ENCODE results near the gene GMDS. TPM values are rescaled to one million over a fixed set of nuclear protein-coding genes. Genes with fewer than 3 reads are reported as not detected.

Gene GMDS
- total RNA-seq, 1 donor: 23.2 TPM

DNA sequence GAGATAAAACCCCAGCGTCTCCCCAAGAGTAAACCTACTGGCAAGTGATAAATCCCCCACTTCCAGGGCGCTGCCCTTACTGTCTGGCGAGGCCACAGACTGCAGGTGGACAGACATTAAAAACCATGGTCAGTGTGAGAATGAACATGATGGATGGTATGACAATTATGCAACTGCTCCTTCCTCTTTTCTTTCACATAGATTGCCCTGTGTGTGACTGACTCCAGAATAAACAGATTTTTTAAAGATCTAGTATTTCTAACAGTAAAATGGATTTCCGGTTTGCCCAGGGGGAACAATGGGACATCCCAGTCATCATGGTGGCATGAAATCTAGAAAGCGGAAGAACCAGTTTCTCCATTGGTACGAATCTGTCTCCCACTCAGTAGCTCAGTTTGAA is 482.0 kb downstream of the GMDS start:
- no peaks in the 10 kb centered on the region for H3K27me3 ChIP-seq (ENCODE audit: insufficient read depth, low read length)
- no peak for DNase-seq (ENCODE audit: insufficient read length, low spot score, missing footprints)
- H4K20me1 ChIP-seq (ENCODE audit: insufficient read depth, low read length): no peaks in the 10 kb centered on the region
- no peak overlapping the region for H3K4me2 ChIP-seq (ENCODE audit: insufficient read depth, low read length)
- H3K4me1 ChIP-seq (ENCODE audit: insufficient read depth, low read length): peaks cover 14% of the 10 kb centered on the region
- H2AFZ ChIP-seq (ENCODE audit: low read length): no peak overlapping the region
- H3K9me3 ChIP-seq (ENCODE audit: low read depth, low read length): no peaks in the 10 kb centered on the region
- TF ChIP-seq CTCF (IDR thresholded peaks at IDR 0.05; ENCODE audit: extremely low read depth, low read depth, low read length): no peak
- no peak overlapping the region for H3K4me3 ChIP-seq (ENCODE audit: insufficient read depth, low read length)
- H3K27ac ChIP-seq (ENCODE audit: low read depth, low read length): no peak overlapping the region
- H3K79me2 ChIP-seq (ENCODE audit: insufficient read depth, low read length): no peaks in the 10 kb centered on the region
- H3K36me3 ChIP-seq (ENCODE audit: insufficient read depth, low read length): no peaks in the 10 kb centered on the region

GRCh38 chr6:1762203-1762602 is 483.2 kb downstream of the GMDS start:
- no peaks in the 10 kb centered on the region for H4K20me1 ChIP-seq (ENCODE audit: insufficient read depth, low read length)
- H3K36me3 ChIP-seq (ENCODE audit: insufficient read depth, low read length): no peaks in the 10 kb centered on the region
- H3K27me3 ChIP-seq (ENCODE audit: insufficient read depth, low read length): no peaks in the 10 kb centered on the region
- no peak overlapping the region for H3K4me2 ChIP-seq (ENCODE audit: insufficient read depth, low read length)
- DNase-seq (ENCODE audit: insufficient read length, low spot score, missing footprints): no peak
- H3K27ac ChIP-seq (ENCODE audit: low read depth, low read length): no peak overlapping the region
- TF ChIP-seq CTCF (IDR thresholded peaks at IDR 0.05; ENCODE audit: extremely low read depth, low read depth, low read length): no peak
- no peaks in the 10 kb centered on the region for H3K9me3 ChIP-seq (ENCODE audit: low read depth, low read length)
- H3K4me3 ChIP-seq (ENCODE audit: insufficient read depth, low read length): no peak overlapping the region
- no peak overlapping the region for H2AFZ ChIP-seq (ENCODE audit: low read length)
- no peaks in the 10 kb centered on the region for H3K79me2 ChIP-seq (ENCODE audit: insufficient read depth, low read length)
- H3K4me1 ChIP-seq (ENCODE audit: insufficient read depth, low read length): peaks cover 7% of the 10 kb centered on the region

DNA sequence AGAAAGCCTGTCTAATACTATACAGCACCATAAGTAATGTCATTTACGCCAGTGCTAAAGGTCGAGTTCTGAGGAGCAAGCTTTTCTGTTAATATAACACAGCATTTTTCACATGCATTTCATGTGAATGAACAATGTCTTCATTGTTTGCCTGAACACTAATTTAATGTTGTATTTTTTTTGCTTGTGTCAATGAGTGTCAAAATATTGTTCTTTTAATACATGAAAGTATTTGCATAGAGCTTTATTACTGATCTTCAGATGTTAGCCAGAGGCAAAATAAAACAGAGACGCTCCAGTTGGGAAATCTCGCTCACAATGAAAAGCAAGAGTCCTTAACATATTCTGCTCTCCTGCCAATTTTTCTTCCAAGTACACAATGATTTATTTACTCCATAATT is 483.9 kb downstream of the GMDS start:
- no peak for DNase-seq (ENCODE audit: insufficient read length, low spot score, missing footprints)
- Histone ChIP-seq H2AFZ (ENCODE audit: low read length) (no peak overlapping the region), H3K4me2 (ENCODE audit: insufficient read depth, low read length) (no peak overlapping the region), H3K4me3 (ENCODE audit: insufficient read depth, low read length) (no peak overlapping the region), H3K27ac (ENCODE audit: low read depth, low read length) (no peak overlapping the region), H3K9me3 (ENCODE audit: low read depth, low read length) (no peaks in the 10 kb centered on the region), H3K79me2 (ENCODE audit: insufficient read depth, low read length) (no peaks in the 10 kb centered on the region), H4K20me1 (ENCODE audit: insufficient read depth, low read length) (no peaks in the 10 kb centered on the region), H3K4me1 (ENCODE audit: insufficient read depth, low read length) (peaks cover under 1% of the 10 kb centered on the region), H3K27me3 (ENCODE audit: insufficient read depth, low read length) (no peaks in the 10 kb centered on the region), H3K36me3 (ENCODE audit: insufficient read depth, low read length) (no peaks in the 10 kb centered on the region)
- TF ChIP-seq CTCF (IDR thresholded peaks at IDR 0.05; ENCODE audit: extremely low read depth, low read depth, low read length): no peak

- Histone ChIP-seq H3K4me1 (ENCODE audit: insufficient read depth, low read length) (no peaks in the 10 kb centered on the region), H3K27ac (ENCODE audit: low read depth, low read length) (no peak overlapping the region), H3K27me3 (ENCODE audit: insufficient read depth, low read length) (no peaks in the 10 kb centered on the region), H3K4me3 (ENCODE audit: insufficient read depth, low read length) (no peak overlapping the region), H3K9me3 (ENCODE audit: low read depth, low read length) (no peaks in the 10 kb centered on the region), H2AFZ (ENCODE audit: low read length) (no peak overlapping the region), H4K20me1 (ENCODE audit: insufficient read depth, low read length) (no peaks in the 10 kb centered on the region), H3K4me2 (ENCODE audit: insufficient read depth, low read length) (no peak overlapping the region), H3K36me3 (ENCODE audit: insufficient read depth, low read length) (no peaks in the 10 kb centered on the region), H3K79me2 (ENCODE audit: insufficient read depth, low read length) (no peaks in the 10 kb centered on the region)
- no peak for DNase-seq (ENCODE audit: insufficient read length, low spot score, missing footprints)
- no peak for TF ChIP-seq CTCF (IDR thresholded peaks at IDR 0.05; ENCODE audit: extremely low read depth, low read depth, low read length)
Observed at GRCh38 chr6:1760876-1761275, 484.5 kb downstream of the GMDS start.
